Measurements from ENCODE around the gene PIP5KL1. TPM values are rescaled to one million over a fixed set of nuclear protein-coding genes. Genes with fewer than 3 reads are reported as not detected.

PIP5KL1 gene
- total RNA-seq, 1 donor from 2014 or later: 3.4 TPM

GRCh38 chr9:127892831-127893230 is 37.7 kb downstream of the PIP5KL1 start:
- Mint-ChIP-seq H3K4me3 (peak overlapping the region; percentile 36), H3K36me3 (ENCODE audit: low read depth) (peaks cover 48% of the 10 kb centered on the region), H3K27me3 (ENCODE audit: low read depth) (no peaks in the 10 kb centered on the region), H3K9me3 (peaks cover 6% of the 10 kb centered on the region), H3K27ac (ENCODE audit: unreplicated experiment) (no peak overlapping the region), H3K4me1 (peaks cover 14% of the 10 kb centered on the region)
- no peak for DNase-seq (ENCODE audit: low read depth, low spot score)
- TF ChIP-seq, protein P1, sequence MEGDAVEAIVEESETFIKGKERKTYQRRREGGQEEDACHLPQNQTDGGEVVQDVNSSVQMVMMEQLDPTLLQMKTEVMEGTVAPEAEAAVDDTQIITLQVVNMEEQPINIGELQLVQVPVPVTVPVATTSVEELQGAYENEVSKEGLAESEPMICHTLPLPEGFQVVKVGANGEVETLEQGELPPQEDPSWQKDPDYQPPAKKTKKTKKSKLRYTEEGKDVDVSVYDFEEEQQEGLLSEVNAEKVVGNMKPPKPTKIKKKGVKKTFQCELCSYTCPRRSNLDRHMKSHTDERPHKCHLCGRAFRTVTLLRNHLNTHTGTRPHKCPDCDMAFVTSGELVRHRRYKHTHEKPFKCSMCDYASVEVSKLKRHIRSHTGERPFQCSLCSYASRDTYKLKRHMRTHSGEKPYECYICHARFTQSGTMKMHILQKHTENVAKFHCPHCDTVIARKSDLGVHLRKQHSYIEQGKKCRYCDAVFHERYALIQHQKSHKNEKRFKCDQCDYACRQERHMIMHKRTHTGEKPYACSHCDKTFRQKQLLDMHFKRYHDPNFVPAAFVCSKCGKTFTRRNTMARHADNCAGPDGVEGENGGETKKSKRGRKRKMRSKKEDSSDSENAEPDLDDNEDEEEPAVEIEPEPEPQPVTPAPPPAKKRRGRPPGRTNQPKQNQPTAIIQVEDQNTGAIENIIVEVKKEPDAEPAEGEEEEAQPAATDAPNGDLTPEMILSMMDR (conservative IDR thresholded peaks at IDR 0.05): no peak

- TF ChIP-seq, protein P1 (conservative IDR thresholded peaks at IDR 0.05): no peak
- Mint-ChIP-seq H3K9me3 (peaks cover 6% of the 10 kb centered on the region), H3K36me3 (ENCODE audit: low read depth) (peaks cover 45% of the 10 kb centered on the region), H3K4me3 (no peak overlapping the region), H3K27me3 (ENCODE audit: low read depth) (no peaks in the 10 kb centered on the region), H3K4me1 (no peaks in the 10 kb centered on the region), H3K27ac (ENCODE audit: unreplicated experiment) (no peak overlapping the region)
- DNase-seq (ENCODE audit: low read depth, low spot score): no peak
These were observed 40.5 kb downstream of the PIP5KL1 start for GRCh38 chr9:127890053-127890452.

DNA sequence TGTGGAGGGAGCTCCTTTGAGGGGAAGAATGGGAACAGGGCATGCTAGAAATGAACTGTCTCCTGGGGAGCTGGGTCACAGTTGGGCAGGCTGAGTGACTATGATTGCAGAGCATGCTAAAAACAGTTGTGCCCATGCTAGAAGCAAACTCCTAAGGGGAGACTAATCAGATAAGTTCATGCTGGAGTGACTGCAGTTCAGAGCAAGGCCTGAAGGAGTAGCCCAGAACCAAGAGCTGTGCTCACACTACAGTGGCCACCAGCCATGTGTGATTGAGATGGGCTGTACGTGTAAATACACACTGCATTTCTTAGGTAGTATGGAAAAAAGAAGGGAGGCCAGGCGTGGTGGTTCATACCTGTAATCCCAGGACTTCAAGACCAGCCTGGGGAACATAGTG is 42.8 kb downstream of the PIP5KL1 start:
- H3K9me3 Mint-ChIP-seq: peaks cover 2% of the 10 kb centered on the region
- TF ChIP-seq, protein P1 (conservative IDR thresholded peaks at IDR 0.05): peak; percentile 37
- H3K36me3 Mint-ChIP-seq (ENCODE audit: low read depth): peaks cover 22% of the 10 kb centered on the region
- H3K4me1 Mint-ChIP-seq: peaks cover 8% of the 10 kb centered on the region
- no peak overlapping the region for H3K4me3 Mint-ChIP-seq
- no peak for DNase-seq (ENCODE audit: low read depth, low spot score)
- H3K27me3 Mint-ChIP-seq (ENCODE audit: low read depth): no peaks in the 10 kb centered on the region
- no peak overlapping the region for H3K27ac Mint-ChIP-seq (ENCODE audit: unreplicated experiment)

DNA sequence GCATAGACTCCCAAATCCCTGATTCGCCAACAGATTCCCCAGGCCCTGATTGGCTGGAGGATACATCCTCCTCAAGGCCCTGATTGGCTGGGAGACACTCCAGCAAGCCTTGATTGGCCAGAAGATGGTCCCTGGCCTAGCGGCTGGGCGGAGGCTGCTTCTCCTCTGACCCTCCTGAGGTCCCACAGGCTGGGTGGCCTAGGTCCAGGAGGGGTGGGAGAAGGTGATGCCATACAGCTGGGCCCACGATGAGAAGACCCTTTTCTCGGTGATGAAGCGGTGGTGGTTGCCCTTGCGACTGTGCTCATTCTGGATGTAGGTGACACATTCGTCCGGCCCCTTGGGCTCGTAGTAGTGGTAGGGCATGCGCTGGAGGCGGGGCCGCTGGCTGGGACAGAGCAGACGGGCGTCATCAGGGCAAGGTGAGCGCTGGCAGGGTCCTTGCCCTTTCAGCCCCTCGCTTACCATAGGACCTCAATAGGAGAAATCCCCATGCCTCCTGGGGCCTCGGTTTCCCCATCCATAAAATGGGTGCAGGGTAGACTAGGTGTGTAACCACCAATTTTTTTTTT is 44.1 kb downstream of the PIP5KL1 start:
- no peak for DNase-seq (ENCODE audit: low read depth, low spot score)

DNA sequence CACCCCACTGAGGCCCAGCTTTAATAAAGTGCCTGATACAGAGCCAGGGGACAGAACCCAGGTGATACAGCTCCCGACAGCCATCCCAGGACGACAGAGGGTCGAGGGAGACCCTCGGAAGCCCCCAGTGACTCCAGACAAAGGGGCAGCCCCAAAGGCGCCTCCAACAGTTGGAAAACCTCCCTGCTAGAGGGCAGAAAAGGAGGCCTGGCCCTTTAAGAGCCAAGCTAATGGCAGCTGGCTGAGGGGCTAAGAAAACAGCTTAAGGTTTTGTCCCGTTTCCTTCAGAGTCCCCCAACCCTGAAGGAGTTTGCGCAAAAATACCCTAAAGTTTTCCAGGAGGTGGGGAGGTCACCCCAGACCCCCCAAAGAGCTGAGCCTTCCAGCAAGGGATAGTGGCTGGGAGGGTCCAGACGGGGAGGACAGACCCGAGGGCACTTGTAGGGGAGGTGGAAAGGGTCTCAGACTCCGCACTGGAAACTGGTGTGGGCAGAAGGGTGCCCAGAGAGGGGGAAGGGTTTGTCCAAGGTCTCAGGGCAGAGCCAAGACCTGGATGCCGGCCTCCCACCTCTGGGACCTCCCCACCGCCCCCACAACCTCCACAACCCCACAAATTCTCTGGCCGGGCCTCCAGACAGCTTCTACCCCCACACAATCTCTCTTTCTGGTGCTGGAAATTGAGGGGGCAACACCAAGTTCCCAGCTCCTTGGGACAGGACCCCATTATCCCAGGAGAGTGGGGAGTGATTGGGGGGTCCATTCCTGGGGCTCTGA is 44.9 kb downstream of the PIP5KL1 start:
- Mint-ChIP-seq H3K36me3 (ENCODE audit: low read depth) (peaks cover 8% of the 10 kb centered on the region), H3K4me1 (peaks cover 8% of the 10 kb centered on the region), H3K27me3 (ENCODE audit: low read depth) (no peaks in the 10 kb centered on the region), H3K9me3 (no peaks in the 10 kb centered on the region), H3K27ac (ENCODE audit: unreplicated experiment) (no peak overlapping the region), H3K4me3 (no peak overlapping the region)
- TF ChIP-seq, protein P1 (conservative IDR thresholded peaks at IDR 0.05): no peak
- no peak for DNase-seq (ENCODE audit: low read depth, low spot score)

More for the DNA sequence above, 44.1 kb downstream of the PIP5KL1 start:
- no peak overlapping the region for H3K4me3 Mint-ChIP-seq
- H3K9me3 Mint-ChIP-seq: no peaks in the 10 kb centered on the region
- H3K27me3 Mint-ChIP-seq (ENCODE audit: low read depth): no peaks in the 10 kb centered on the region
- H3K36me3 Mint-ChIP-seq (ENCODE audit: low read depth): peaks cover 13% of the 10 kb centered on the region
- H3K27ac Mint-ChIP-seq (ENCODE audit: unreplicated experiment): peak overlapping the region; percentile 60
- TF ChIP-seq, protein P1 (conservative IDR thresholded peaks at IDR 0.05): no peak
- peaks cover 8% of the 10 kb centered on the region for H3K4me1 Mint-ChIP-seq
